Measurements from ENCODE around the gene MET. TPM values are rescaled to one million over a fixed set of nuclear protein-coding genes. Genes with fewer than 3 reads are reported as not detected.

Gene MET
- total RNA-seq: 19.6 TPM
- 10 to 100 TPM in 7 of 8 donors, 1 to 10 TPM in 1; 8.4 to 17.4 (median 13.6) TPM for polyA plus RNA-seq (ENCODE audit: insufficient read depth in 1 of 8, insufficient read length in 8 of 8, low replicate concordance in 1 of 8)
- long read RNA-seq, donor 1: 0 reads
- long read RNA-seq, donor 2: 0 reads
- long read RNA-seq, donor 3, full-length matches to known transcripts: 3 of 15 reads
- long read RNA-seq, donor 3, partial matches to known transcripts: 12 of 15 reads
- long read RNA-seq, donor 3, other reads (novel, unspliced or antisense): 0 of 15 reads
- long read RNA-seq, donor 4, partial matches to known transcripts: 6 of 7 reads
- long read RNA-seq, donor 4, other reads (novel, unspliced or antisense): 0 of 7 reads
- long read RNA-seq, donor 5, full-length matches to known transcripts: 3 of 31 reads
- long read RNA-seq, donor 5, partial matches to known transcripts: 28 of 31 reads
- long read RNA-seq, donor 5, other reads (novel, unspliced or antisense): 0 of 31 reads
- long read RNA-seq, donor 6, partial matches to known transcripts: 0 of 1 reads
- long read RNA-seq, donor 6, other reads (novel, unspliced or antisense): 0 of 1 reads
- long read RNA-seq, donor 7: 0 reads
- long read RNA-seq, donor 8, partial matches to known transcripts: 9 of 10 reads
- long read RNA-seq, donor 8, other reads (novel, unspliced or antisense): 0 of 10 reads
- long read RNA-seq, donor 9, partial matches to known transcripts: 16 of 16 reads
- long read RNA-seq, donor 9, other reads (novel, unspliced or antisense): 0 of 16 reads
- long read RNA-seq, donor 10: 0 reads
- long read RNA-seq, donor 11, full-length matches to known transcripts: 1 of 1 reads
- long read RNA-seq, donor 11, partial matches to known transcripts: 0 of 1 reads
- long read RNA-seq, donor 11, other reads (novel, unspliced or antisense): 0 of 1 reads

- no peaks in the 10 kb centered on the region for H3K36me3 ChIP-seq (ENCODE audit: control insufficient read depth, insufficient read depth, low read length)
- peaks cover 12% of the 10 kb centered on the region for H3K4me1 ChIP-seq (ENCODE audit: control insufficient read depth, insufficient read depth, low read length)
- peaks cover 15% of the 10 kb centered on the region for H3K27me3 ChIP-seq (ENCODE audit: control insufficient read depth, insufficient read depth, low read length)
- no peaks in the 10 kb centered on the region for H3K9me3 ChIP-seq (replicated peaks; ENCODE audit: control insufficient read depth, low read depth, low read length)
- DNase-seq: peak; percentile 90
- peak within 1 kb of the TSS; percentile 93 for H3K27ac ChIP-seq (ENCODE audit: low read length)
- H3K4me3 ChIP-seq (ENCODE audit: low read length): peak within 1 kb of the TSS; percentile 77
- under 1% methylated on average over 100 of the region's 101 CpGs for WGBS (ENCODE audit: insufficient coverage)
Measured at GRCh38 chr7:116671681-116672595, at the start of gene MET. Gene MET, plus strand, starts transcription at chr7:116672196. Its CDS starts 26,889 bp downstream, at chr7:116699085.

GRCh38 chr7:116626886-116627285 is 45.1 kb upstream of the MET start:
- DNase-seq: no peak
- Histone ChIP-seq H3K36me3 (ENCODE audit: control insufficient read depth, insufficient read depth, low read length) (no peaks in the 10 kb centered on the region), H3K27me3 (ENCODE audit: control insufficient read depth, insufficient read depth, low read length) (no peaks in the 10 kb centered on the region), H3K9me3 (replicated peaks; ENCODE audit: control insufficient read depth, low read depth, low read length) (no peaks in the 10 kb centered on the region), H3K27ac (ENCODE audit: low read length) (no peak overlapping the region), H3K4me3 (ENCODE audit: low read length) (no peak overlapping the region), H3K4me1 (ENCODE audit: control insufficient read depth, insufficient read depth, low read length) (peaks cover 2% of the 10 kb centered on the region)
- WGBS (ENCODE audit: insufficient coverage): 94% methylated on average over 8 of the region's 8 CpGs

GRCh38 chr7:116629051-116629463 is 42.9 kb upstream of the MET start:
- no peak overlapping the region for H3K27ac ChIP-seq (ENCODE audit: low read length)
- H3K9me3 ChIP-seq (replicated peaks; ENCODE audit: control insufficient read depth, low read depth, low read length): no peaks in the 10 kb centered on the region
- H3K36me3 ChIP-seq (ENCODE audit: control insufficient read depth, insufficient read depth, low read length): no peaks in the 10 kb centered on the region
- peaks cover 2% of the 10 kb centered on the region for H3K4me1 ChIP-seq (ENCODE audit: control insufficient read depth, insufficient read depth, low read length)
- H3K27me3 ChIP-seq (ENCODE audit: control insufficient read depth, insufficient read depth, low read length): no peaks in the 10 kb centered on the region
- peak; percentile 31 for DNase-seq
- no peak overlapping the region for H3K4me3 ChIP-seq (ENCODE audit: low read length)
- 17% methylated on average over 2 of the region's 3 CpGs for WGBS (ENCODE audit: insufficient coverage)

- DNase-seq: no peak
- no CpG with 5 or more reads among the region's 2 CpGs for WGBS (ENCODE audit: insufficient coverage)
- Histone ChIP-seq H3K27ac (ENCODE audit: low read length) (no peak overlapping the region), H3K27me3 (ENCODE audit: control insufficient read depth, insufficient read depth, low read length) (no peaks in the 10 kb centered on the region), H3K4me3 (ENCODE audit: low read length) (no peak overlapping the region), H3K36me3 (ENCODE audit: control insufficient read depth, insufficient read depth, low read length) (no peaks in the 10 kb centered on the region), H3K4me1 (ENCODE audit: control insufficient read depth, insufficient read depth, low read length) (peaks cover 2% of the 10 kb centered on the region), H3K9me3 (replicated peaks; ENCODE audit: control insufficient read depth, low read depth, low read length) (no peaks in the 10 kb centered on the region)
Measured at GRCh38 chr7:116630357-116630756, 41.6 kb upstream of the MET start.

- 60% methylated on average over 7 of the region's 10 CpGs for WGBS (ENCODE audit: insufficient coverage)
- DNase-seq: peak; percentile 66
- peaks cover 2% of the 10 kb centered on the region for H3K4me1 ChIP-seq (ENCODE audit: control insufficient read depth, insufficient read depth, low read length)
- H3K27me3 ChIP-seq (ENCODE audit: control insufficient read depth, insufficient read depth, low read length): no peaks in the 10 kb centered on the region
- H3K9me3 ChIP-seq (replicated peaks; ENCODE audit: control insufficient read depth, low read depth, low read length): no peaks in the 10 kb centered on the region
- no peak overlapping the region for H3K4me3 ChIP-seq (ENCODE audit: low read length)
- H3K27ac ChIP-seq (ENCODE audit: low read length): no peak overlapping the region
- no peaks in the 10 kb centered on the region for H3K36me3 ChIP-seq (ENCODE audit: control insufficient read depth, insufficient read depth, low read length)
Measured at GRCh38 chr7:116630932-116631671, 40.9 kb upstream of the MET start.

- H3K27ac ChIP-seq (ENCODE audit: low read length): no peak overlapping the region
- no peaks in the 10 kb centered on the region for H3K9me3 ChIP-seq (replicated peaks; ENCODE audit: control insufficient read depth, low read depth, low read length)
- H3K4me3 ChIP-seq (ENCODE audit: low read length): no peak overlapping the region
- H3K27me3 ChIP-seq (ENCODE audit: control insufficient read depth, insufficient read depth, low read length): no peaks in the 10 kb centered on the region
- WGBS (ENCODE audit: insufficient coverage): no CpG with 5 or more reads among the region's 2 CpGs
- no peak for DNase-seq
- H3K4me1 ChIP-seq (ENCODE audit: control insufficient read depth, insufficient read depth, low read length): peaks cover 2% of the 10 kb centered on the region
- H3K36me3 ChIP-seq (ENCODE audit: control insufficient read depth, insufficient read depth, low read length): no peaks in the 10 kb centered on the region
Measured at GRCh38 chr7:116631676-116632075, 40.3 kb upstream of the MET start.

- Histone ChIP-seq H3K4me3 (ENCODE audit: low read length) (no peak overlapping the region), H3K27ac (ENCODE audit: low read length) (no peak overlapping the region), H3K9me3 (replicated peaks; ENCODE audit: control insufficient read depth, low read depth, low read length) (no peaks in the 10 kb centered on the region), H3K36me3 (ENCODE audit: control insufficient read depth, insufficient read depth, low read length) (no peaks in the 10 kb centered on the region), H3K4me1 (ENCODE audit: control insufficient read depth, insufficient read depth, low read length) (peaks cover 2% of the 10 kb centered on the region), H3K27me3 (ENCODE audit: control insufficient read depth, insufficient read depth, low read length) (no peaks in the 10 kb centered on the region)
- DNase-seq: peak; percentile 13
- no CpG with 5 or more reads among the region's 1 CpG for WGBS (ENCODE audit: insufficient coverage)
Measured at GRCh38 chr7:116632384-116632783, 39.6 kb upstream of the MET start.

GRCh38 chr7:116633131-116633988 is 38.6 kb upstream of the MET start:
- H3K9me3 ChIP-seq (replicated peaks; ENCODE audit: control insufficient read depth, low read depth, low read length): no peaks in the 10 kb centered on the region
- WGBS (ENCODE audit: insufficient coverage): 50% methylated on average over 9 of the region's 13 CpGs
- H3K4me3 ChIP-seq (ENCODE audit: low read length): no peak overlapping the region
- H3K4me1 ChIP-seq (ENCODE audit: control insufficient read depth, insufficient read depth, low read length): peaks cover 2% of the 10 kb centered on the region
- no peak overlapping the region for H3K27ac ChIP-seq (ENCODE audit: low read length)
- H3K27me3 ChIP-seq (ENCODE audit: control insufficient read depth, insufficient read depth, low read length): no peaks in the 10 kb centered on the region
- DNase-seq: peak; percentile 61
- H3K36me3 ChIP-seq (ENCODE audit: control insufficient read depth, insufficient read depth, low read length): no peaks in the 10 kb centered on the region
